Kidney tubule cell (primary cell): ENCODE results near the gene C1QTNF12.

Experiments
- DNase-seq: peaks from one replicate; pipeline ENCODE4 v3.0.0-alpha.2; 2018; ENCODE audit warnings: low spot score

Gene C1QTNF12

DNA sequence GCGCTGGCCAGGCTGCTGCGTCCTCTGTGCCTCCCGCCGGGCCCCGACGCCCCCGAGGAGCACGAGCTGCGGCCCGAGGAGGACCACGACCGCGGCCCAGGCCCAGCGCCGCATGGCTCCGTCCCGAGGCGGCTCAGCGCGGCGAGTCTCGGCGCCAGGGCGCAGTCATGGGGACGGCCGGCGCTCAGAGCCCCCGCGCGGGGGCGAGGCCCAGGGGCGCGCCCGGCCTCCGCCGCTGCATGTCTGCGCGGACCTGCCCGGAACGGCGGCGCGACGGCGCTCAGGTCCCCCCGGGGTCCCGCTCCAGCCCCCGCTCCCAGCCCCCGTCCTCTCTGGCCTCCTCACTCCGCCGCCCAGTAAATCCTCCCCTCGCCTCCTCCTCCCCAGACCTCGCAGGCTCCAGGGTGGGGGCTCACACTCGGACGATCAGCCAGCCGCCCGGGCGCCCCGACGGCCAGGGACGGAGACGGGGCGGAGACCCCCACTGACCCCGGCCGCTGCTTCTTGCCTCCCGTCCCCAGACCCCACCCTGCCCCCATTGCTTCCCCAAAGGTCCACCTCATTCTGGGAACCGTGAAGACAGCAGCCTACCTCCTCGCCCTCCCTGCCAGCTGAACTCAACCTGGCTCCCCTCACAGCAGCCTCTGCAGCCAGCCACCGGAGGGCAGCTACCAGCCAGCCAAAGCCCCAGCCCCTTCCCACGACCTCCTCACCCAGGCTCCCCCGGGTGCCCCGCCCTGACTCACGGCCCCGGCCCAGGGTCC, at the start of gene C1QTNF12:
Gene C1QTNF12, minus strand, starts transcription at position 146 of the 764 bp plus-strand sequence. Its CDS starts 32 bp downstream, at position 114.
- DNase-seq: no peak

GRCh38 chr1:1295154-1295923, 48.8 kb upstream of the C1QTNF12 start:
- no peak for DNase-seq

DNA sequence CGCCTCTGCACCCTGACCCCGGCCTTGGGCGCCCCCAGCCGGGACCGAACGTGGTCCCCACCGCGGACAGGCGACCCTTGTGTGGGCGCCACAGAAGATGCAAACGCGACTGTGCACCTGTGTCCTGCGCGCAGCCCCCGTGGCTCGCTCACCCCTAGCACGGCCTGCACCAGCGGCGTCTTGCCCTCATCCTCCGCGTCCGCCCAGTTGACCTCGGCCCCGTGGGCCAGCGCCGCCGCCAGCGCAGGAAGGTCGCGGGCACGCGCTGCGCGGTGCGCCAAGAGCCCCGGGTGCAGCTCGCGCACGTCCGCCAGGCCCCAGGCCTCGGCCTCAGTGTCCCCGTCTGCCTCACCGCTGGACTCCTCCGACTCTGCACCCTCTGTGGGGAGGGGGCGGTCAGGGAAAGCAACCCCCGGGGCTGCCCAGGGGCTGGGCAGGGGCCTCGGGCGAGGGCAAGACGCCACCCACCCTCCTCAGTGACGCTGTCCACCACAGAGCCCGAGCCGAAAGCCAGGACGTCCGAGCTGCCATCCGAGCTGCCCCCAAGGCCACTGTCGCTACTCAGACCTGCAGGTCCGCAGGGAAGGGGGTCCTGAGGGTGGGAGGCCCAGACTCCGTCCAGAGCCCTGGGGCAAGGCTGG, 47.8 kb upstream of the C1QTNF12 start:
- DNase-seq: no peak

- no peak for DNase-seq
Measured at GRCh38 chr1:1293263-1294249, 47.0 kb upstream of the C1QTNF12 start.

GRCh38 chr1:1292851-1293250, 46.3 kb upstream of the C1QTNF12 start:
- DNase-seq: no peak

GRCh38 chr1:1292442-1292779, 45.9 kb upstream of the C1QTNF12 start:
- DNase-seq: no peak

GRCh38 chr1:1291548-1292441, 45.3 kb upstream of the C1QTNF12 start:
- DNase-seq: peak; percentile 87

DNA sequence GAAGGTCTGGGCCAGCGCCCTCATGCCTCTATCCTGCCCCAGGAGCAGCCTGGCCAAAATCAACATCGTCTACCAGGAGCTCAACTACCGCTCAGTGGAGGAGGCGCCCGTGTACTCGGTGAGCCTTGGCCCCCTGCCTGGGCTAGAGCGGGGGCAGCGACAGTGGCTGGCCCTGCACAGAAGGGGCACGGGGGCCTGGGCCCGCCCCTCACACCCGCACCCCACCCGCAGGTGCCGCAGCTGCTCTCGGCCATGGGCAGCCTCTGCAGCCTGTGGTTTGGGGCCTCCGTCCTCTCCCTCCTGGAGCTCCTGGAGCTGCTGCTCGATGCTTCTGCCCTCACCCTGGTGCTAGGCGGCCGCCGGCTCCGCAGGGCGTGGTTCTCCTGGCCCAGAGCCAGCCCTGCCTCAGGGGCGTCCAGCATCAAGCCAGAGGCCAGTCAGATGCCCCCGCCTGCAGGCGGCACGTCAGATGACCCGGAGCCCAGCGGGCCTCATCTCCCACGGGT, 44.6 kb upstream of the C1QTNF12 start:
- peak; percentile 31 for DNase-seq

DNA sequence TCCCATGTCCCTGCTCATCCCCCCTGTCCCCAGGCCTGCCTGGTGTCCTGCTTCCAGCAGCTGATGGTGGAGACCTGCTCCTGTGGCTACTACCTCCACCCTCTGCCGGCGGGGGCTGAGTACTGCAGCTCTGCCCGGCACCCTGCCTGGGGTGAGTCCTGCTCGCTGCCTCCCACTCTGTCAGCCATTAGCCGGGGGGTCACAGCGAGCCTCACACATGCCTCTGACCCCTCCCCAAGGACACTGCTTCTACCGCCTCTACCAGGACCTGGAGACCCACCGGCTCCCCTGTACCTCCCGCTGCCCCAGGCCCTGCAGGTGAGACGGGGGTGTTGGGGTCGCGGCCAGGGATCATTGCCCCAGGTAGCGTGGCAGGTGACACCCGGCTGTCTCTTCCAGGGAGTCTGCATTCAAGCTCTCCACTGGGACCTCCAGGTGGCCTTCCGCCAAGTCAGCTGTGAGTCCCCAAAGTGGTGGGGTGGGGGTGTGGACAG, 43.8 kb upstream of the C1QTNF12 start:
- peak; percentile 62 for DNase-seq

DNA sequence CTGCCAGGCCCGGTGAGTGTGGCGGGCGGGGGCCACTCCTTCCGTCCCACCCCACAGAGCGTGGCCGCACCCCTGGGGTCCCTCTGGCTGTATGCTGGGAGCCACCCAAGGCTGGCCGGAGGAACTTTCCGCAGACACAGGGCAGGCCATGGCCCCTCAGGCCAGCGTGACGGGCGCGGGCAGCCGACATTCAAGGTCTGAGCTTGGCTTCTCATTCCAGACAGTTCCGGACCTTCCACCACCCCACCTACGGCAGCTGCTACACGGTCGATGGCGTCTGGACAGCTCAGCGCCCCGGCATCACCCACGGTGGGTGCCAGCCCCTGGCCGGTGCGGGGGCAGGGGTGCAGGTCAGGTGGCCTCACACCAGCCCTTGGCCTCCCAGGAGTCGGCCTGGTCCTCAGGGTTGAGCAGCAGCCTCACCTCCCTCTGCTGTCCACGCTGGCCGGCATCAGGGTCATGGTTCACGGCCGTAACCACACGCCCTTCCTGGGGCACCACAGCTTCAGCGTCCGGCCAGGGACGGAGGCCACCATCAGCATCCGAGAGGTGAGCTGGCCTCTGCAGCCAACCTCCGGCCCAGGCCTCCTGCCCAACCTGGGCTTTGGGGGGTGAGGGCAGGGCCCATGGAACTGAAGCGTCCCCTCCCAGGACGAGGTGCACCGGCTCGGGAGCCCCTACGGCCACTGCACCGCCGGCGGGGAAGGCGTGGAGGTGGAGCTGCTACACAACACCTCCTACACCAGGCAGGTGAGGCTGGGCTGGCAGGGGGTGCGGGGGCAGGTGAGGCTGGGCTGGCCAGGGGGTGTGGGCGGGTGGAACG, 41.0 kb upstream of the C1QTNF12 start:
- DNase-seq: no peak

DNA sequence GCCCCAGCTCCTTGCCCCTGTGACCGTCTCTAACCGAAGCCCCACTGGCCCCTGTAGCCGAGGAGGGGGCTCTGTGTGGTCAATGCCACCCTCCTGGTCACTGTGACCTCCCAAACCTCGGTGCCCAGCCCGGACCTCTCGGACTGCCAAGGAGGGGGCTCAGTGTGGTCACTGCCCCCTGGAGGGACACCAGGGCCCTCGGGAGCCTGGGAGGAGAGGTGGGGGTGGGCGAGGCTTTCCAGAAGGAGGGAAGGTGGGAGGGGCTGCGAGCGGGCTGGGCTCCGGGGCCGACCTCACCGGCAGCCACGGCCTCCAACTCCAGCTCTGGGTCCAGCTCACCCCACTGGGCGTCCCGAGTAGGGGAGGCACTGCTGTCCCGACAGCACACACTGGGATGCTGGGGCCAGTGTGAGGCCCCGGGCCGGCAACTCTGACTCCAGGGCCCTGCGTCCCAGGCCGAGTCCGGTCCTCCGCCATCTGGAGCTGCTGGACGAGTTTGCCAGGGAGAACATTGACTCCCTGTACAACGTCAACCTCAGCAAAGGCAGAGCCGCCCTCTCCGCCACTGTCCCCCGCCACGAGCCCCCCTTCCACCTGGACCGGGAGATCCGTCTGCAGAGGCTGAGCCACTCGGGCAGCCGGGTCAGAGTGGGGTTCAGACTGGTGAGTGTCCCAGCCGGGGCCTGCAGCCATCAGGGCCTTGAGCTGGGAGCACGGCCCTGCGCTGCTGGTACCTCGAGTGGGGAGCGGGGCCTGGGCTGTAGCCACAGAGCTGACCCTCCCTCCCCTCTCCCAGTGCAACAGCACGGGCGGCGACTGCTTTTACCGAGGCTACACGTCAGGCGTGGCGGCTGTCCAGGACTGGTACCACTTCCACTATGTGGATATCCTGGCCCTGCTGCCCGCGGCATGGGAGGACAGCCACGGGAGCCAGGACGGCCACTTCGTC, 40.1 kb upstream of the C1QTNF12 start:
- no peak for DNase-seq

- DNase-seq: no peak
Measured at GRCh38 chr1:1285611-1286311, 39.2 kb upstream of the C1QTNF12 start.

- no peak for DNase-seq
Measured at GRCh38 chr1:1285102-1285571, 38.6 kb upstream of the C1QTNF12 start.

GRCh38 chr1:1284221-1285101, 37.9 kb upstream of the C1QTNF12 start:
- no peak for DNase-seq

GRCh38 chr1:1283821-1284220, 37.3 kb upstream of the C1QTNF12 start:
- peak; percentile 71 for DNase-seq

DNA sequence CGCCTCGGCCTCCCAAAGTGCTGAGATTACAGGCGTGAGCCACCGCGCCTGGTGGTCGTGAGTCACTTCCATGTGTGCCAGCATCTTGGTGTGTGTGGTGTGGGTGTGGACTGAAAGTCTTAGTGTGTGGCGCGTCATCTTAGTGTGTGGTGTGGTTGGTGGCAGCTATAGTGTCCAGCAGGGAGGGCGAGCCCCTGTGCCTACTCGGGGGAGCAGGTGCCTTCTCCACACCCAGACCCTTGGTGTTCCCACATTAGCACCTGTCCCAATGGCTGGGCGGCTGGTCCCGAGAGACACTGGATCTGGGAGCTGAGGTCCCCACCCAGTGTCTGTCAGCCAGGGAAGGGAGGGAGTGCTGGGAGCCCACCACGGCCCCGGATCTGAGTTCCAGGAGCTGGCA, 36.5 kb upstream of the C1QTNF12 start:
- DNase-seq: peak; percentile 57
